Right cardiac atrium (tissue), 5 donors: ENCODE measurements around the gene QSOX2. TPM values are rescaled to one million over a fixed set of nuclear protein-coding genes. Genes with fewer than 3 reads are reported as not detected.
A peak's percentile ranks its signal among the peaks of the same experiment; 100 is the strongest.

Experiments used
- ATAC-seq, 2 donors: fragments of 200-7000 bp; cut with Tn5 transposase; one replicate each; pipeline versions ENCODE4 v1.8.0 to v1.9.1; 2020; ENCODE audit warnings: moderate library complexity in 2 of 2, mild to moderate bottlenecking in 1 of 2
- DNase-seq, 3 donors: peaks; one replicate each; pipeline ENCODE4 v3.0.0-alpha.2; 2020
- H3K27ac ChIP-seq: one replicate; pipeline ENCODE4 v1.5.1; 2013; ENCODE audit warnings: mild to moderate bottlenecking, low read length, control low read depth, moderate library complexity
- H3K27me3 ChIP-seq: one replicate; pipeline ENCODE4 v1.6.1; 2013; ENCODE audit not compliant: control insufficient read depth, insufficient read depth
- H3K4me1 ChIP-seq: one replicate; pipeline ENCODE4 v1.6.1; 2013; ENCODE audit warnings: low read length; ENCODE audit not compliant: control insufficient read depth, insufficient read depth
- H3K4me3 ChIP-seq: one replicate; pipeline ENCODE4 v1.5.1; 2013; ENCODE audit warnings: low read length, control low read depth
- H3K9me3 ChIP-seq: one replicate; pipeline ENCODE4 v1.6.1; 2013; ENCODE audit warnings: low read length; ENCODE audit not compliant: control insufficient read depth
- WGBS: extraction: QIAGEN DNeasy Blood & Tissue Kit; methylation state at CpG from one replicate; pipeline ENCODE4 v1.1.7; 2013; 5-methylcytosine and 5-hydroxymethylcytosine counted together
- intact Hi-C, 4 donors: fragments of 100-400 bp; cut with DNase I; formaldehyde crosslinking; loops; one replicate each; pipeline versions ENCODE4 v1.11.0 to v1.14.0; 2022 to 2023
- long read RNA-seq, 4 donors: library from polyadenylated mRNA; unstranded; transcript quantifications; one replicate each; pipeline ENCODE4 v2.0.0, GENCODE V29; 2020 to 2021
- polyA plus RNA-seq: library from polyadenylated mRNA; stranded (reverse); fragments of 200-250 nt; gene quantifications from one replicate; pipeline ENCODE4 v1.2.3, GENCODE V29; 2013
- total RNA-seq, 4 donors: library from RNA; stranded (reverse); fragmentation: NEBNext Ultra II Directional; extraction: Animal tissue kit (Norgen Biotek cat#: 25700); gene quantifications; one replicate each; pipeline ENCODE4 v1.2.1, GENCODE V29; 2021
- donor health status: healthy with polysubstance abuse.
- donor health status: DM: no; HTN: yes; CAD: no.
- donor health status: DM: no; HTN: no; CAD: no.
- donor health status: DM: no; HTN: yes; CAD: no; lungs with severe emphysema.
- donor health status: DM: yes; HTN: yes; CAD: no.

Gene QSOX2, protein sequence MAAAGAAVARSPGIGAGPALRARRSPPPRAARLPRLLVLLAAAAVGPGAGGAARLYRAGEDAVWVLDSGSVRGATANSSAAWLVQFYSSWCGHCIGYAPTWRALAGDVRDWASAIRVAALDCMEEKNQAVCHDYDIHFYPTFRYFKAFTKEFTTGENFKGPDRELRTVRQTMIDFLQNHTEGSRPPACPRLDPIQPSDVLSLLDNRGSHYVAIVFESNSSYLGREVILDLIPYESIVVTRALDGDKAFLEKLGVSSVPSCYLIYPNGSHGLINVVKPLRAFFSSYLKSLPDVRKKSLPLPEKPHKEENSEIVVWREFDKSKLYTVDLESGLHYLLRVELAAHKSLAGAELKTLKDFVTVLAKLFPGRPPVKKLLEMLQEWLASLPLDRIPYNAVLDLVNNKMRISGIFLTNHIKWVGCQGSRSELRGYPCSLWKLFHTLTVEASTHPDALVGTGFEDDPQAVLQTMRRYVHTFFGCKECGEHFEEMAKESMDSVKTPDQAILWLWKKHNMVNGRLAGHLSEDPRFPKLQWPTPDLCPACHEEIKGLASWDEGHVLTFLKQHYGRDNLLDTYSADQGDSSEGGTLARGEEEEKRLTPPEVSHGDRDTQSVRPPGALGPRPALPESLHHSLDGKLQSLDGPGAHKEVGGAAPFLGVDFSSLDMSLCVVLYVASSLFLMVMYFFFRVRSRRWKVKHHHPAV
- 1 to 10 TPM; 5.3 to 9.0 (median 7.5) TPM for total RNA-seq
- polyA plus RNA-seq: 4.5 TPM
- long read RNA-seq, donor 1, partial matches to known transcripts: 0 of 5 reads
- long read RNA-seq, donor 1, other reads (novel, unspliced or antisense): 5 of 5 reads
- long read RNA-seq, donor 2, full-length matches to known transcripts: 1 of 3 reads
- long read RNA-seq, donor 2, partial matches to known transcripts: 0 of 3 reads
- long read RNA-seq, donor 2, other reads (novel, unspliced or antisense): 2 of 3 reads
- long read RNA-seq, donor 3, partial matches to known transcripts: 0 of 3 reads
- long read RNA-seq, donor 3, other reads (novel, unspliced or antisense): 3 of 3 reads
- long read RNA-seq, donor 4, full-length matches to known transcripts: 1 of 2 reads
- long read RNA-seq, donor 4, partial matches to known transcripts: 1 of 2 reads
- long read RNA-seq, donor 4, other reads (novel, unspliced or antisense): 0 of 2 reads

DNA sequence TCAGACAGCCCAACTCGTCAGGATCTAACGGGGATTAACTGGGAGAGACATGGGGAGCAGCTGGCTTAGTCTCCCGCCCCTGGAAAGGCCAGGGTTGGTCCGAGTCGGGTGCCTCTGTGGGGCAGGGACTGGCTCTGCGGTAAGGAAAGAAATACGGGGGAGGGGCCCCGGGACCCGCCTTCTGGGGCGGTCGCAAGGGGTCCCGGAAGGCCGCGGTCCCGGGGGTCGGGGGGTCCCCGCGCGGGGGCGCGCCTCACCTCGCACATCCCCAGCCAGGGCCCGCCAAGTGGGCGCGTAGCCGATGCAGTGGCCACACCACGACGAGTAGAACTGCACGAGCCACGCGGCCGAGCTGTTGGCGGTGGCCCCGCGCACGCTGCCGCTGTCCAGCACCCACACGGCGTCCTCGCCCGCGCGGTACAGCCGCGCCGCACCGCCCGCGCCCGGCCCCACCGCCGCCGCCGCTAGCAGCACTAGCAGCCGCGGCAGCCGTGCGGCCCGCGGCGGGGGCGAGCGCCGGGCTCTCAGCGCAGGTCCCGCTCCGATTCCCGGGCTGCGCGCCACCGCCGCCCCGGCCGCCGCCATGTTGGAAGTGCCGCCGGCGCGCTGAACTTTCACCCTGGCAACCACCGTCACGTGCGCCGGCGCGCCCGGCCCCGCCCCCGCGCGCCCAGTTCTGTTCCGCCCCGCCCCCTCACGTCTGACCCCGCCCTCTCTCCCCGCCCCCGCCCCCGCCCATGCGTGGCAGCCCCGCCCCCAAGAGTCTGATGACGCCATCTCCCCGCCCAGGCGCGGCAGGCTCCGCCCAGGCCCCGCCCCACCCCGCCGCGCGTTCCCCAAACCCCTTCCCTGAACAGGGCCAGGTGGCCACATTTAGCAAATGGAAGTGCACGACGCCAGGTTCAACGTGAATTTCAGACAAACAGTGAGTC is at the start of gene QSOX2:
QSOX2 (minus strand) TSS at position 594 of the 932 bp plus-strand sequence; CDS start at position 585, 9 bp downstream.
- peaks cover 6% of the 10 kb centered on the region for H3K4me1 ChIP-seq
- DNase-seq (peak; percentile 83 to 94 (median 94)), ATAC-seq (peak; percentile 89 to 91)
- H3K27me3 ChIP-seq: no peaks in the 10 kb centered on the region
- intact Hi-C loops: no loop called here
- under 1% methylated on average over 112 of the region's 112 CpGs for WGBS
- no peak within 1 kb of the TSS for H3K27ac ChIP-seq
- no peaks in the 10 kb centered on the region for H3K9me3 ChIP-seq
- H3K4me3 ChIP-seq: peak within 1 kb of the TSS; percentile 95

DNA sequence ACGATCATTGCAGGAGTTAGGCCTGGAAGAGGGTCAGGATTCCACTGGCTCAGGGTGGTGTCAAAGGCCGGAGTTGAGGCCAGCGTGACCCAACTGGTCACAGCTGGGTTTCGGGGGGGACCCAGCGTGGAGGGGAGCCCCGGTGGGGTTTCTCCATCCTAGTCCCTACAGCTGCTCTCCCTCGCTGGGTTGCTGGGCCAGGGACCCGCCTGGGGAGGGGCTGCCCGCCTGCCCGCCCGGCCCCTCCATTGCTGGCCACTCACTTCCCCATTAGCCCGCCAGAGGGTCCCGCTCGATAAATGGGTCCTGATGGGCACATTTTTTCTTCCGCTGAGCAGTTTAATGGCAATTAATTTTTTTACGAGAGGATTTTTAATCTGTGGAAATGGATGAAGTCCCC is 49.4 kb upstream of the QSOX2 start:
- intact Hi-C loops: no loop called here
- Histone ChIP-seq H3K27ac (no peak overlapping the region), H3K4me1 (no peaks in the 10 kb centered on the region), H3K27me3 (no peaks in the 10 kb centered on the region), H3K9me3 (no peaks in the 10 kb centered on the region), H3K4me3 (no peak overlapping the region)
- ATAC-seq (no peak), DNase-seq (peak in 2 of 3 donors; percentile 12 to 41)
- WGBS: 89% methylated on average over 16 of the region's 16 CpGs

DNA sequence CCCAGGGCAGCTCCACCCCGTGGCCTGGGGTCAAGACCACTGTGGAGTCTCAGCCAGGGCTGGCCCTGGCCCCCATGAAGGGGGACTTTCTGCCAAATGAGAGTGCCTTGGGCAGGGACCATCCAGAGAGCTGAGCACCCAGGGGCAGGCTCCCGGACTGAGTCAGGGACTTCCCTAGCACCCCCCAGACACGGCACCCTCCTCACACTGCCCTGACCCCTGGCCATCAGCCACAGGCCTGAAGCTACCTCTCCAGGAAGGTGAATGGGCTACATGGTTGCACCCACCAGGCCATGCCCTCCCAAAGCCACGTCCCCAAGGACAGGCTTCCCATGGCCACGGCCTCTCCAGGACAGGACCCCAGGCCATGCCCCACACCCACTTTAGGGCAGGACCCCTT is 48.8 kb upstream of the QSOX2 start:
- ATAC-seq (no peak), DNase-seq (peak in 2 of 3 donors; percentile 14 to 16)
- Histone ChIP-seq H3K4me1 (no peaks in the 10 kb centered on the region), H3K27ac (no peak overlapping the region), H3K27me3 (no peaks in the 10 kb centered on the region), H3K9me3 (no peaks in the 10 kb centered on the region), H3K4me3 (no peak overlapping the region)
- 81% methylated on average over 5 of the region's 5 CpGs for WGBS
- intact Hi-C loops: no loop called here

DNA sequence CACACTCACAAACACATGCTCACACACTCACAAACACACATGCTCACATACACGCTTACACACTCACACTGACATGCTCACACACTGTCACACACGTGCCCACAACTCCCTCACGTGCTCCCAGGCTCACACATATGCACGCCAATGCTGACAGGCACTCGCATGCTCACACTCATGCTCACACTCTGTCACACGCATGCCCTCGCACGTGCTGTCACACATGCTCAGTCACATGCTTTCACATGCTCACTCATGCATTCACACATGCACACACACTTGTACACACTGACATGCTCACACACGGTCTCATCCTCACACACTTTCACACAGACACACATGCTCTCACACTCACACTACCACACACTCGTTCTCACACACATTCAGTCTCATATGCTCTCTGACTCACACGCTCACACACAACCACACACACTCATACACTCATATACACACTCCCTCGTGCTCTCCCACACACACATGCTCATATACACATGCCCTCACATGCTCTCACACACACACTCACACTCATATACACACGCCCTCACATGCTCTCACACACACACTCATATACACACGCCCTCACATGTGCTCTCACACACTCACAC is 48.0 kb upstream of the QSOX2 start:
- intact Hi-C loops: no loop called here
- no peak overlapping the region for H3K4me3 ChIP-seq
- ATAC-seq: no peak
- WGBS: 82% methylated on average over 14 of the region's 14 CpGs
- no peaks in the 10 kb centered on the region for H3K9me3 ChIP-seq
- no peaks in the 10 kb centered on the region for H3K27me3 ChIP-seq
- DNase-seq: peak in 1 of 3 donors; percentile 9
- H3K4me1 ChIP-seq: no peaks in the 10 kb centered on the region
- no peak overlapping the region for H3K27ac ChIP-seq

DNA sequence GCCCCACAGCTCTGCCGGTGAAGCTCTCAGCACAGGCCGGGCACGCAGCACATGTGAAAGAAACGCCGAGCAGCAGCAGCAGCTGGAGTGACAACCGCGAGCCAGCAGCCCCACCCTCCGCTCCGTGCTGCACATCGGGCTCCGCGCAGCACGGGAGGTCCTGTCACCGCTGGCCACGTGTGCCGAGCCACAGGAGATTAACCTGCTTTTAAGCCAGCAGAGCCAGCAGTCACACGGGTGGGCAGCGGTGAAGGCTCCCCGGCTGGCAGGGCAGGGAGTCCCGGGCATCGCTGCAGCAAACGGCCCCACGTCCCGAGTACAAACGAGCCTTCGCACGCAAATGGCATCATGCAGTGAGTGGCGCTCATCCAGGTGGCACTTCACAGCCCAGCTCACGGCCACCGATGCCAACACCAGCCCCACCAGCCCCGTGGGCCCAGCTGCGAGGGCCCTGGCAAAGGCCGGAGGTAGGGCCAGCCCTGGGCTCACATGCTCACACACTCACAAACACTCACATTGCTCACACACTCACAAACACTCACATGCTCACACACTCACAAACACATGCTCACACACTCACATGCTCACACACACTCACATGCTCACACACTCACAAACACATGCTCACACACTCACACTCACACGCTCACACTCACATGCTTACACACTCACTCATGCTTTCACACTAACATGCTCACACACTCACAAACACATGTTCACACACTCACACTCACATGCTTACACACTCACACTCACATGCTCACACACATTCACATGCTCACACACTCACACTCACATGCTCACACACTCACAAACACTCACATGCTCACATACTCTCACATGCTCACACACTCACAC is 47.2 kb upstream of the QSOX2 start:
- Histone ChIP-seq H3K27ac (no peak overlapping the region), H3K9me3 (no peaks in the 10 kb centered on the region), H3K27me3 (no peaks in the 10 kb centered on the region), H3K4me1 (no peaks in the 10 kb centered on the region), H3K4me3 (no peak overlapping the region)
- ATAC-seq: no peak
- intact Hi-C loops: no loop called here
- WGBS: 74% methylated on average over 34 of the region's 34 CpGs
- DNase-seq: peak; percentile 34 to 62 (median 58)

DNA sequence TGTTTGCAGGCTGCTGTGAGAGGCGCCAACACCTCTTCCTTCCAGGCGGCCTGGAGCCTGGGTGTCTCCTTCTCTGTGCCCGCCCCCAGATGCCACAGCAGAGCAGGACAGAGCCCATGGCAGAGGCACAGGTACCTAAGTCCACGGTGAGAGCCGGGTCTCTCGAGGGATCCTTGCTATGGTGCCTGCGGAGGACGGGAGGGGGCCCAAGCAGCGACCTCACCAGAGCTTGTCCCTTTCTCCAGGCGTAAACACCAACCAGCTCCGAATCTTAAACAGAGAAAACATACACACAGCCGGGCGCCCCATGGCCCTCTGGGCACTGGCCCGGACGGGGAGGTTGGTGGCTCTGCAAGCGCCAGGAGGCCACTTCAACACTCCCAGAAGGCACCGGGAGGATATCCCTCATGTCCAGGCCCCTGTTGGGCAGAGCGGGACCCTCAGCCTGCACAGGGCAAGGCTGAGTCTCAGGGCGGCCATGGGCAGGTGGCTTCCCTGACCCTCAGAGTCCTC is 46.5 kb upstream of the QSOX2 start:
- H3K9me3 ChIP-seq: no peaks in the 10 kb centered on the region
- H3K27me3 ChIP-seq: no peaks in the 10 kb centered on the region
- H3K4me3 ChIP-seq: no peak overlapping the region
- DNase-seq (peak in 2 of 3 donors; percentile 45 to 52), ATAC-seq (no peak)
- WGBS: 87% methylated on average over 19 of the region's 19 CpGs
- H3K4me1 ChIP-seq: no peaks in the 10 kb centered on the region
- H3K27ac ChIP-seq: no peak overlapping the region
- intact Hi-C loops: no loop called here

DNA sequence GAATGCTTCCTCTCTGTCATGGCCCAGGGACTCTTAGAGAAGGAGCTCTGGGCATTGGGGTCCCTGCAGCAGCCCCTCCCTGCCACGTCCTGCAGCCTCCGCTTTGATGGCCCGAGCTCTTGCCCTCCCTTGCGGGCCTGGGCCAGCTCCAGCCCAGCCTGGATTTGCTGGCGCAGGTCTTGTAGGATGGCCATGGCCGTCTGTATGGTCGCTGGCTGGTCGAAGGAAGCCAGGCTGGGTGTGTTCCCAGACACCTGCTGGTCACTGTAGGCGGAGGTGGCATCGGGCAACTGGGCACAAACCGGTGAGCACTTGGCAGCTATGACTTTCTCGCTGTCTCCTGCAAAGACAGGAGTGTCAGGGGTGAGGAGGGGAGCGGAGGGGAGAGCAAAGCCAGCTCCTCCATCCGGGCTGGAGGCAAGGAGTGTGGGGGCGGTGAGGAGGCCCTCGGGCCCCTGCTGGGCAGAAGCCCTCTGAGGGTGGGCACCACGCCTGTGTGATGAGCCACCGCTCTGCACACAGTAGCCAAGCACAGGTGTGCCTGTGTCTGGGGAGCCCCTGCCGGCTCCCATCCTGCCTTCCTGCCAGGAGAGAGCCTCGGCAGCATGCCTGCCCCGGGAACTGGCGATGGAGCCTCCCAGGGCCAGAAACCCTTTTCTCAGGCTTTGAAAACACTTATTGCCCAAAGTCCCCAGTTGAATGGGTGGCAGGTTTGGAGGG is 45.9 kb upstream of the QSOX2 start:
- Histone ChIP-seq H3K4me1 (no peaks in the 10 kb centered on the region), H3K27me3 (no peaks in the 10 kb centered on the region), H3K4me3 (no peak overlapping the region), H3K27ac (no peak overlapping the region), H3K9me3 (no peaks in the 10 kb centered on the region)
- intact Hi-C loops: no loop called here
- peak in 2 of 3 donors; percentile 37 to 44 for DNase-seq
- WGBS: 79% methylated on average over 22 of the region's 22 CpGs
- ATAC-seq: no peak

DNA sequence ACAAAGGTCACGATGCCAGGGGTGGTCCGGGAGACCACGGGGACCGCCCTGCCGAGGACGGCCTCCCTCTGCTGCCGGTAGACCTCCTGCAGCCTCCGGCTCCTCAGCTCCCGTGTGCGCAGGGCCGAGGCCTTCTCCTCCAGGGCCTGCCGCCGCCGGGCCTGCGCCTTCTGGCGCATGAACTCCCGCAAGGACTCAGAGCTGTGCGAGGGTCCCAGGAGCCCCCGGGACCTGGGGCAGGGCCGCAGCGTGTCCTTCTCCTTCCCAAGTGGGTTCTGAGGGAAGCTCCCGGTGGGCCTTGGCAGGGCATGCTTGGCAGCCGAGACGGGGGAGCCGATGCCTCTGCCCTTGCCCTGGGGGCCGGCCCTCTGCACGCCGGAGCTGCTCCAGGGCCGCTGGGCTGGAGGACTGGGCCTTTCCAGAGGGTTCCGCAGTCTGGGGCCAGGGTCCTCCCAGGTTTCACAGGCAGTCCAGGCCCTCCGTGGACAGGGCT is 44.9 kb upstream of the QSOX2 start:
- intact Hi-C loops: no loop called here
- Histone ChIP-seq H3K9me3 (no peaks in the 10 kb centered on the region), H3K4me1 (no peaks in the 10 kb centered on the region), H3K27me3 (no peaks in the 10 kb centered on the region), H3K4me3 (no peak overlapping the region), H3K27ac (no peak overlapping the region)
- no peak for ATAC-seq
- peak in 2 of 3 donors; percentile 44 to 46 for DNase-seq
- 87% methylated on average over 31 of the region's 31 CpGs for WGBS
